HCT116 (cell line): ENCODE results near the gene ARMS2.

Experiments used
- CBX3 ChIP-seq: IDR thresholded peaks from 2 replicates; pipeline ENCODE4 v1.6.1; 2012; ENCODE audit warnings: low read depth
- EZH2 ChIP-seq: fragments of 200-600 bp; sonication (generic); IDR thresholded peaks from 2 replicates; pipeline ENCODE4 v1.6.1; 2017; ENCODE audit warnings: antibody characterized with exemption, mixed run types
- FOSL1 ChIP-seq: IDR thresholded peaks from 2 replicates; pipeline ENCODE4 v1.6.1; 2012; ENCODE audit warnings: low read depth
- JUND ChIP-seq: IDR thresholded peaks from 2 replicates; pipeline ENCODE4 v1.6.1; 2012
- POLR2A ChIP-seq: IDR thresholded peaks from 2 replicates; pipeline ENCODE4 v1.7.0; 2011; ENCODE audit warnings: borderline replicate concordance; ENCODE audit not compliant: insufficient read depth, insufficient read length; ENCODE audit errors: extremely low read depth
- POLR2AphosphoS5 ChIP-seq: IDR thresholded peaks from 2 replicates; pipeline ENCODE4 v1.6.1; 2011; ENCODE audit warnings: mild to moderate bottlenecking, low read depth, low read length, moderate library complexity
- RAD21 ChIP-seq: IDR thresholded peaks from 2 replicates; pipeline ENCODE4 v1.6.1; 2012; ENCODE audit warnings: low read depth, mild to moderate bottlenecking
- TF ChIP-seq, protein P1 (sequence below), 3 experiments: fragments of 200-600 bp in 1 of 3; sonication (generic) in 1 of 3; IDR thresholded peaks in 2 of 3; conservative IDR thresholded peaks in 1 of 3; 2 replicates each; pipeline ENCODE4 v1.5.1; 2012 to 2017; ENCODE audit warnings: low read depth in 2 of 3, low read length in 2 of 3, antibody characterized with exemption in 1 of 3, borderline replicate concordance in 1 of 3, control low read depth in 1 of 3, mild to moderate bottlenecking in 1 of 3, mixed read lengths in 1 of 3, mixed run types in 1 of 3, moderate library complexity in 1 of 3; ENCODE audit not compliant: insufficient read depth in 1 of 3
- TF ChIP-seq, protein P2 (sequence below): IDR thresholded peaks from 2 replicates; pipeline ENCODE4 v1.6.1; 2011; ENCODE audit warnings: mild to moderate bottlenecking, low read length, moderate library complexity; ENCODE audit not compliant: insufficient replicate concordance; ENCODE audit errors: extremely low read depth

DNA sequence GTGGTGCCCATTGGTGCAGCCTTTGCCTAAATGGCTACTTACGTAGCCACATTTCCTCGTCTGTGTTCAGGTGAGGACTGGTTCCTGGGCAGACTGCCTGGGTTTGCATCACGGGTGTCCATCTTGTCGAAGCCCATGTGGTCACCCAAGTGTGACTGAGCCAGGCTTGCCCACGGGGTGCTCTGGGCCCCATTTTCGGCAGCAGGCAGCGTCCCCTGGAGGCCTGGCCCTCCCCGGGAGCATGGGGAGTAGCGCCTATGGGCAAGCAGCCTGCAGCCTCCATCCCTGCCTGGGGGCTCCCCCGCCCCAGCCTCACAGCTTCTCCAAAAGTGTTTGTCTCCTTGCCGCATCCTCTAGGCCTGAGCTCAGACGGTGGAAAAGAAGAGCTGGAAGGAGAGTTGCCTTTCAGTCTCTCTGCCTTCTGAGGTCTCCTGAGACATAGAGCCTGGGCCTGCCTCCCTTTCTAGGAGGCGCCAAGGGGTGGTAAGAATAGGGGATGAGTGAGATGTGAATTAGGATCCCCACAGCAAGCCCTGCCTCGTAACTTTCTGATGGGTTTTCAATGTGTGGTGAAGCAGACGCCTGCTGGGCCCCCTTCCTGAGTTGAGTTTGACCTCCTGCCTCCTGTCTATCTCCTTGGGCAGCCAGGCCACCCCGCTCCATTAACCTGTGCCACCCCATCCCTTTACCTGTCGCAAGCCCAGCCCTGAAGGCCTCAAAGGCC is 49.6 kb downstream of the ARMS2 start:
- TF ChIP-seq, protein P1, sequence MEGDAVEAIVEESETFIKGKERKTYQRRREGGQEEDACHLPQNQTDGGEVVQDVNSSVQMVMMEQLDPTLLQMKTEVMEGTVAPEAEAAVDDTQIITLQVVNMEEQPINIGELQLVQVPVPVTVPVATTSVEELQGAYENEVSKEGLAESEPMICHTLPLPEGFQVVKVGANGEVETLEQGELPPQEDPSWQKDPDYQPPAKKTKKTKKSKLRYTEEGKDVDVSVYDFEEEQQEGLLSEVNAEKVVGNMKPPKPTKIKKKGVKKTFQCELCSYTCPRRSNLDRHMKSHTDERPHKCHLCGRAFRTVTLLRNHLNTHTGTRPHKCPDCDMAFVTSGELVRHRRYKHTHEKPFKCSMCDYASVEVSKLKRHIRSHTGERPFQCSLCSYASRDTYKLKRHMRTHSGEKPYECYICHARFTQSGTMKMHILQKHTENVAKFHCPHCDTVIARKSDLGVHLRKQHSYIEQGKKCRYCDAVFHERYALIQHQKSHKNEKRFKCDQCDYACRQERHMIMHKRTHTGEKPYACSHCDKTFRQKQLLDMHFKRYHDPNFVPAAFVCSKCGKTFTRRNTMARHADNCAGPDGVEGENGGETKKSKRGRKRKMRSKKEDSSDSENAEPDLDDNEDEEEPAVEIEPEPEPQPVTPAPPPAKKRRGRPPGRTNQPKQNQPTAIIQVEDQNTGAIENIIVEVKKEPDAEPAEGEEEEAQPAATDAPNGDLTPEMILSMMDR (IDR thresholded peaks at IDR 0.05 in 2 of 3, conservative IDR thresholded peaks at IDR 0.05 in 1 of 3; ENCODE audit: borderline replicate concordance in 1 of 3, insufficient read depth in 1 of 3, low read depth in 2 of 3, low read length in 2 of 3): no peak
- no peak for TF ChIP-seq JUND
- no peak for TF ChIP-seq POLR2A
- no peak for TF ChIP-seq CBX3
- no peak for TF ChIP-seq RAD21
- TF ChIP-seq FOSL1: no peak
- no peak for TF ChIP-seq EZH2
- no peak for TF ChIP-seq POLR2AphosphoS5
- TF ChIP-seq, protein P2, sequence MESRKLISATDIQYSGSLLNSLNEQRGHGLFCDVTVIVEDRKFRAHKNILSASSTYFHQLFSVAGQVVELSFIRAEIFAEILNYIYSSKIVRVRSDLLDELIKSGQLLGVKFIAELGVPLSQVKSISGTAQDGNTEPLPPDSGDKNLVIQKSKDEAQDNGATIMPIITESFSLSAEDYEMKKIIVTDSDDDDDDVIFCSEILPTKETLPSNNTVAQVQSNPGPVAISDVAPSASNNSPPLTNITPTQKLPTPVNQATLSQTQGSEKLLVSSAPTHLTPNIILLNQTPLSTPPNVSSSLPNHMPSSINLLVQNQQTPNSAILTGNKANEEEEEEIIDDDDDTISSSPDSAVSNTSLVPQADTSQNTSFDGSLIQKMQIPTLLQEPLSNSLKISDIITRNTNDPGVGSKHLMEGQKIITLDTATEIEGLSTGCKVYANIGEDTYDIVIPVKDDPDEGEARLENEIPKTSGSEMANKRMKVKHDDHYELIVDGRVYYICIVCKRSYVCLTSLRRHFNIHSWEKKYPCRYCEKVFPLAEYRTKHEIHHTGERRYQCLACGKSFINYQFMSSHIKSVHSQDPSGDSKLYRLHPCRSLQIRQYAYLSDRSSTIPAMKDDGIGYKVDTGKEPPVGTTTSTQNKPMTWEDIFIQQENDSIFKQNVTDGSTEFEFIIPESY: no peak
